HG02571 (cell line): ENCODE data around the gene TAF6.

ENCODE experiments used
- ATAC-seq: cut with Tn5 transposase; IDR thresholded peaks from one replicate; pipeline ENCODE4 v1.9.1; 2021; ENCODE audit warnings: mild to moderate bottlenecking, moderate library complexity; ENCODE audit not compliant: unreplicated experiment

TAF6 gene

GRCh38 chr7:100098913-100099312 lies 20.2 kb downstream of the TAF6 start:
- ATAC-seq, result no peak

GRCh38 chr7:100095704-100096103 lies 23.5 kb downstream of the TAF6 start:
- no peak for ATAC-seq

GRCh38 chr7:100095289-100095688 lies 23.9 kb downstream of the TAF6 start:
- no peak for ATAC-seq

- no peak for ATAC-seq
Observed at GRCh38 chr7:100093925-100094486, 25.2 kb downstream of the TAF6 start.

GRCh38 chr7:100093498-100093897 lies 25.7 kb downstream of the TAF6 start:
- no peak for ATAC-seq

- no peak for ATAC-seq
Observed at GRCh38 chr7:100093054-100093453, 26.1 kb downstream of the TAF6 start.

- no peak for ATAC-seq
Observed at GRCh38 chr7:100091411-100092181, 27.6 kb downstream of the TAF6 start.

- ATAC-seq, result no peak
Observed at GRCh38 chr7:100090527-100091410, 28.4 kb downstream of the TAF6 start.

GRCh38 chr7:100089458-100090196 lies 29.5 kb downstream of the TAF6 start:
- no peak for ATAC-seq

GRCh38 chr7:100088621-100089457 lies 30.3 kb downstream of the TAF6 start, which contains the start of gene COPS6:
Gene COPS6, plus strand, starts transcription at chr7:100088969. Its CDS starts 22 bp downstream, at chr7:100088991.
- no peak for ATAC-seq

GRCh38 chr7:100088095-100088620 lies 31.0 kb downstream of the TAF6 start:
- no peak for ATAC-seq

GRCh38 chr7:100087055-100087750 lies 32.0 kb downstream of the TAF6 start:
- no peak for ATAC-seq

- ATAC-seq, result no peak
Observed at GRCh38 chr7:100085515-100085914, 33.6 kb downstream of the TAF6 start.

- no peak for ATAC-seq
Observed at GRCh38 chr7:100082978-100083377, 36.2 kb downstream of the TAF6 start.

- peak; percentile 81 for ATAC-seq
Observed at GRCh38 chr7:100081535-100082102, 37.5 kb downstream of the TAF6 start, which contains the start of gene ZNF3. Gene ZNF3, minus strand, starts transcription at chr7:100081723. Its CDS starts 4,366 bp downstream, at chr7:100077357.

GRCh38 chr7:100080907-100081534 lies 38.1 kb downstream of the TAF6 start:
- ATAC-seq, result no peak

GRCh38 chr7:100079024-100079560 lies 40.1 kb downstream of the TAF6 start:
- no peak for ATAC-seq

GRCh38 chr7:100077205-100077604 lies 42.0 kb downstream of the TAF6 start:
- no peak for ATAC-seq
